H9 (cell line): ENCODE results near the gene RGR. TPM values are rescaled to one million over a fixed set of nuclear protein-coding genes. Genes with fewer than 3 reads are reported as not detected.

ENCODE experiments used
- DNase-seq: peaks from one replicate; pipeline ENCODE4 v3.0.0-alpha.2; 2017
- H2AFZ ChIP-seq: one replicate; pipeline ENCODE4 v1.6.1; 2013; ENCODE audit warnings: mild to moderate bottlenecking, low read length, control low read depth, moderate library complexity
- H2AK5ac ChIP-seq: 2 replicates; pipeline ENCODE4 v1.6.1; 2013; ENCODE audit warnings: low read length, control low read depth, mixed read lengths; ENCODE audit not compliant: insufficient read length
- H2BK120ac ChIP-seq: one replicate; pipeline ENCODE4 v1.6.1; 2013; ENCODE audit warnings: low read depth, mild to moderate bottlenecking, low read length, control low read depth, inconsistent platforms; ENCODE audit not compliant: poor library complexity, severe bottlenecking
- H2BK12ac ChIP-seq: 2 replicates; pipeline ENCODE4 v1.6.1; 2013; ENCODE audit warnings: low read length, control low read depth, mixed read lengths, low read depth; ENCODE audit not compliant: insufficient read length
- H2BK15ac ChIP-seq: 2 replicates; pipeline ENCODE4 v1.6.1; 2013; ENCODE audit warnings: low read depth, low read length, control low read depth
- H2BK20ac ChIP-seq: one replicate; pipeline ENCODE4 v1.6.1; 2013; ENCODE audit warnings: low read depth, mild to moderate bottlenecking, low read length, control low read depth, inconsistent platforms; ENCODE audit not compliant: poor library complexity, severe bottlenecking
- H2BK5ac ChIP-seq: 2 replicates; pipeline ENCODE4 v1.6.1; 2013; ENCODE audit warnings: low read length, control low read depth, mixed read lengths; ENCODE audit not compliant: insufficient read length
- H3K14ac ChIP-seq: 2 replicates; pipeline ENCODE4 v1.6.1; 2013; ENCODE audit warnings: low read length, control low read depth; ENCODE audit not compliant: insufficient read depth
- H3K18ac ChIP-seq: 2 replicates; pipeline ENCODE4 v1.6.1; 2013; ENCODE audit warnings: low read depth, mild to moderate bottlenecking, mixed read lengths, low read length, control low read depth; ENCODE audit not compliant: insufficient read length
- H3K23ac ChIP-seq: 2 replicates; pipeline ENCODE4 v1.6.1; 2013; ENCODE audit warnings: low read length, control low read depth, mixed read lengths, low read depth; ENCODE audit not compliant: insufficient read length
- H3K23me2 ChIP-seq: 2 replicates; pipeline ENCODE4 v1.6.1; 2013; ENCODE audit warnings: low read depth, mild to moderate bottlenecking, mixed read lengths, low read length, control low read depth; ENCODE audit not compliant: insufficient read length, poor library complexity, severe bottlenecking
- H3K27ac ChIP-seq: 2 replicates; pipeline ENCODE4 v1.5.1; 2013; ENCODE audit warnings: low read length, control low read depth, mixed read lengths, low read depth; ENCODE audit not compliant: insufficient read length
- H3K27me3 ChIP-seq: 2 replicates; pipeline ENCODE4 v1.6.1; 2013; ENCODE audit warnings: low read length, control low read depth, inconsistent platforms; ENCODE audit not compliant: insufficient read depth
- H3K4ac ChIP-seq: 2 replicates; pipeline ENCODE4 v1.6.1; 2013; ENCODE audit warnings: low read depth, mild to moderate bottlenecking, control low read depth, inconsistent platforms, low read length, moderate library complexity
- H3K4me1 ChIP-seq: 2 replicates; pipeline ENCODE4 v1.6.1; 2013; ENCODE audit warnings: low read length, control low read depth, inconsistent platforms; ENCODE audit not compliant: insufficient read depth
- H3K4me2 ChIP-seq: 2 replicates; pipeline ENCODE4 v1.6.1; 2013; ENCODE audit warnings: low read length, control low read depth, mixed read lengths; ENCODE audit not compliant: insufficient read length, insufficient read depth
- H3K56ac ChIP-seq: 2 replicates; pipeline ENCODE4 v1.6.1; 2013; ENCODE audit warnings: low read depth, mild to moderate bottlenecking, mixed read lengths, low read length, control low read depth; ENCODE audit not compliant: insufficient read length
- H3K79me1 ChIP-seq: 2 replicates; pipeline ENCODE4 v1.6.1; 2013; ENCODE audit warnings: low read depth, mild to moderate bottlenecking, moderate library complexity, low read length, control low read depth, inconsistent platforms; ENCODE audit not compliant: insufficient read depth, poor library complexity, severe bottlenecking
- H3K79me2 ChIP-seq: 2 replicates; pipeline ENCODE4 v1.6.1; 2013; ENCODE audit warnings: low read length, control low read depth, inconsistent platforms; ENCODE audit not compliant: insufficient read depth
- H3K9ac ChIP-seq: 2 replicates; pipeline ENCODE4 v1.6.1; 2013; ENCODE audit warnings: low read length, control low read depth, mixed read lengths; ENCODE audit not compliant: insufficient read length; ENCODE audit errors: extremely low read depth
- H3K9me3 ChIP-seq: one replicate; pipeline ENCODE4 v1.6.1; 2013; ENCODE audit warnings: low read depth, low read length, inconsistent platforms; ENCODE audit not compliant: control insufficient read depth
- H3T11ph ChIP-seq: one replicate; pipeline ENCODE4 v1.6.1; 2013; ENCODE audit warnings: mild to moderate bottlenecking, low read length, control low read depth, inconsistent platforms
- H4K20me1 ChIP-seq: one replicate; pipeline ENCODE4 v1.6.1; 2013; ENCODE audit not compliant: control insufficient read depth, insufficient read length, insufficient read depth
- H4K5ac ChIP-seq: 2 replicates; pipeline ENCODE4 v1.6.1; 2013; ENCODE audit warnings: low read depth, mild to moderate bottlenecking, mixed read lengths, low read length, control low read depth; ENCODE audit not compliant: insufficient read length
- H4K8ac ChIP-seq: replicated peaks from 2 replicates; pipeline ENCODE4 v1.6.1; 2013; ENCODE audit warnings: low read length, control low read depth, mixed read lengths, low read depth; ENCODE audit not compliant: insufficient read length
- H4K91ac ChIP-seq: 2 replicates; pipeline ENCODE4 v1.6.1; 2013; ENCODE audit warnings: low read depth, mild to moderate bottlenecking, moderate library complexity, mixed read lengths, low read length, control low read depth; ENCODE audit not compliant: insufficient read length
- H3K27ac Mint-ChIP-seq, 3 experiments: 2 replicates in 2 of 3; 3 replicates in 1 of 3; pipeline ENCODE4 v1.8.0; 2020 to 2021; ENCODE audit warnings: mixed read lengths in 3 of 3, mild to moderate bottlenecking in 1 of 3, moderate library complexity in 1 of 3
- H3K27me3 Mint-ChIP-seq: 2 replicates; pipeline ENCODE4 v1.8.0; 2021; ENCODE audit warnings: low read depth, mild to moderate bottlenecking, moderate library complexity, mixed read lengths
- H3K36me3 Mint-ChIP-seq, 3 experiments: 2 replicates in 2 of 3; 3 replicates in 1 of 3; pipeline ENCODE4 v1.8.0; 2020 to 2021; ENCODE audit warnings: low read depth in 3 of 3, mixed read lengths in 3 of 3; ENCODE audit not compliant: insufficient read depth in 1 of 3
- H3K4me1 Mint-ChIP-seq, 2 experiments: 2 replicates each; pipeline ENCODE4 v1.8.0; 2020; ENCODE audit warnings: mixed read lengths in 2 of 2
- H3K4me3 Mint-ChIP-seq, 2 experiments: 2 replicates in 1 of 2; 3 replicates in 1 of 2; pipeline ENCODE4 v1.8.0; 2020 to 2021; ENCODE audit warnings: mild to moderate bottlenecking in 2 of 2, mixed read lengths in 2 of 2, moderate library complexity in 1 of 2
- H3K9me3 Mint-ChIP-seq, 2 experiments: 2 replicates in 1 of 2; 3 replicates in 1 of 2; pipeline ENCODE4 v1.8.0; 2020; ENCODE audit warnings: mild to moderate bottlenecking in 2 of 2, mixed read lengths in 2 of 2, moderate library complexity in 1 of 2
- CTCF ChIP-seq: fragments of 200-600 bp; sonication (generic); conservative IDR thresholded peaks from 3 replicates; pipeline ENCODE4 v1.8.0; 2021; ENCODE audit warnings: antibody characterized with exemption, mild to moderate bottlenecking
- WGBS: extraction: QIAGEN DNeasy Blood & Tissue Kit; methylation state at CpG from one replicate; pipeline ENCODE4 v1.1.7; 2013; ENCODE audit warnings: missing lambda C conversion rate, low lambda C conversion rate, mixed read lengths; ENCODE audit not compliant: insufficient read length; ENCODE audit errors: extremely low coverage; 5-methylcytosine and 5-hydroxymethylcytosine counted together
- total RNA-seq: library from RNA; stranded (reverse); gene quantifications from 2 replicates; pipeline ENCODE4 v1.2.1, GENCODE V29; 2021

Gene RGR
- total RNA-seq, 1 experiment from 2014 or later, result not detected

GRCh38 chr10:84196941-84197340, 47.9 kb upstream of the RGR start:
- peaks cover 51% of the 10 kb centered on the region for H3K27me3 Mint-ChIP-seq
- H3K27ac Mint-ChIP-seq, result no peak overlapping the region

More at GRCh38 chr10:84196941-84197340, 47.9 kb upstream of the RGR start:
- no peak for TF ChIP-seq CTCF
- peaks cover 7 to 9% of the 10 kb centered on the region in 2 experiments for H3K4me1 Mint-ChIP-seq
- no peak overlapping the region for H4K8ac ChIP-seq
- no peak overlapping the region for H3K4me2 ChIP-seq
- H3K9me3 Mint-ChIP-seq, result no peaks in the 10 kb centered on the region
- no peak overlapping the region for H3K9ac ChIP-seq
- no peak for DNase-seq
- H3K4me3 Mint-ChIP-seq, result no peak overlapping the region; a peak in 1 of 5 replicates
- no peaks in the 10 kb centered on the region for H3K79me2 ChIP-seq
- no CpG with 5 or more reads among the region's 5 CpGs for WGBS
- no peak overlapping the region for H4K91ac ChIP-seq
- no peak overlapping the region for H3K14ac ChIP-seq
- peaks cover 0 to 2% (median 0%) of the 10 kb centered on the region in 3 experiments; a peak in 3 of 7 replicates for H3K36me3 Mint-ChIP-seq
- H3K18ac ChIP-seq, result no peak overlapping the region
- H3K56ac ChIP-seq, result no peak overlapping the region
- H3T11ph ChIP-seq, result no peak overlapping the region
- H4K5ac ChIP-seq, result no peak overlapping the region
- no peak overlapping the region for H2BK5ac ChIP-seq
- H4K20me1 ChIP-seq, result no peaks in the 10 kb centered on the region
- H3K9me3 ChIP-seq, result no peaks in the 10 kb centered on the region
- H3K27ac ChIP-seq, result no peak overlapping the region
- H2BK15ac ChIP-seq, result no peak overlapping the region
- H2BK120ac ChIP-seq, result no peak overlapping the region
- H3K4me1 ChIP-seq, result no peaks in the 10 kb centered on the region; the same call in 1 of the 2 replicates
- H3K23me2 ChIP-seq, result peaks cover 12% of the 10 kb centered on the region
- H3K79me1 ChIP-seq, result no peaks in the 10 kb centered on the region
- no peak overlapping the region for H3K4ac ChIP-seq
- no peak overlapping the region for H2AFZ ChIP-seq
- H3K27me3 ChIP-seq, result peaks cover 17% of the 10 kb centered on the region
- H2BK20ac ChIP-seq, result no peak overlapping the region
- H2AK5ac ChIP-seq, result no peak overlapping the region
- H3K23ac ChIP-seq, result no peak overlapping the region
- no peak overlapping the region for H2BK12ac ChIP-seq
